Left hindlimb (tissue), 1 donor: ENCODE results near the gene GSDMA.

Experiments used
- DNase-seq: peaks from one replicate; pipeline ENCODE4 v3.0.0-alpha.2; 2018

The GSDMA gene

GRCh38 chr17:40023590-40024292 is 60.9 kb downstream of the GSDMA start:
- DNase-seq: no peak

GRCh38 chr17:40024901-40025300 is 62.1 kb downstream of the GSDMA start:
- DNase-seq: no peak

- no peak for DNase-seq
Measured at GRCh38 chr17:40025559-40025958, 62.8 kb downstream of the GSDMA start.

DNA sequence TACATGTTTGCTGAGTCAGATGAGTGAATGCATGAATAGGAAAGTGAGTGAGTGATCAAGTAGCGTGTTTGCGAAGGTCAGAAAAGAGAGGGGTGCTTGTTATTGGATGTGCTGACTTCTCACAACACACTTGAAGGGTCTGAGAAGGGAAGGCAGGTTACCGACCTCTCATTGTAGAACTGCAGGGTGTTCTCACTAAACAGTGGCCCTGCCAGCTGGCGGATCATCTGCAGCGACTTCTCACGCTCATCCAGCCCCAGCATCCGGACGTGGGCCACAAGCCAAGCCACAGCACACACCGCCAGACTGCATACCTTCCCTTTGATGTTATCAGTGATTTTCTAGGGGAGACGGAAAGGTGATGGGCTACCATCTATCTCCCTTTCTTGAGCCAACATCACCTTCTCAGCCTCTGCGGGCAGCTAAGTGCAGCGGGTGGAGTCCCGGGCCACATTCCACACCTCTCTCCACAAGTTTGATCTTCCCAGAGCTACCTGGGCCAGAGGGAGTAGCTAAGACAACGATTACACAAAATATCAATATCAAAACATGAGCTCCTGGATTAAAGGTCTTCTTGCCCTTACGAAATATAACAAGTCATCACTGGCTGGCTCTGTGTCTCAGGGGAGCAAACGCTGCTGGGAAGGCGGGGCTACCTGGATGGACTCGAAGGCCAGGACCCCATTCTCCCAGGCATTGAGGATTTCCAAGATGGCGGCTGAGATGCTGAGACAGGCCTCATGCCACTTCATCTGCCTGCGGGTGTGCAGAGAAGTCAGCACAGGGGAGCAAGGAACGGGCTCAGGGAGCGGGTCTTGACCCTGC is 63.4 kb downstream of the GSDMA start:
- DNase-seq: no peak

- peak; percentile 79 for DNase-seq
Measured at GRCh38 chr17:40026816-40027613, 64.2 kb downstream of the GSDMA start.
